ENCODE data around the gene UROD.

The UROD gene

DNA sequence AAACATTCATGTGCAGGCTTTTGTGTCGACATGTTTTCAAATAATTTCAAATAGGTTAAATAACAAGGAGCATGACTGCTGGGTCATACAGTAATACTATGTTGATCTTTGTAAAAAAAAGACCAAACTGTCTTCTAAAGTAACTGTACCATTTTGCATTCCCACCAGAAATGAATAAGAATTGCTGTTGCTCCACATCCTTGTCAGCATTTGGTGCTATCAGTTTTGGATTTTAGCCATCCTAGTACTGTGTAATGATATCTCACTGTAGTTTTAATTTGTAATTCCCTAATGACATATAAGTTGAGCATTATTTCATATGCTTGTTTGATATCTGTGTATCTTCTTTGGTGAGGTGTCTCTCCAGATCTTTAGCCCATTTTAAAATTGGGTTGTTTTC lies 11.6 kb downstream of the UROD start:
- in situ Hi-C loops (cut with HindIII; ENCODE audit: low sequenced_read_pairs), result no loop called here
- H3K4me3 ChIP-seq (ENCODE audit: low read depth, low read length), result no peak overlapping the region
- TF ChIP-seq, protein P1, sequence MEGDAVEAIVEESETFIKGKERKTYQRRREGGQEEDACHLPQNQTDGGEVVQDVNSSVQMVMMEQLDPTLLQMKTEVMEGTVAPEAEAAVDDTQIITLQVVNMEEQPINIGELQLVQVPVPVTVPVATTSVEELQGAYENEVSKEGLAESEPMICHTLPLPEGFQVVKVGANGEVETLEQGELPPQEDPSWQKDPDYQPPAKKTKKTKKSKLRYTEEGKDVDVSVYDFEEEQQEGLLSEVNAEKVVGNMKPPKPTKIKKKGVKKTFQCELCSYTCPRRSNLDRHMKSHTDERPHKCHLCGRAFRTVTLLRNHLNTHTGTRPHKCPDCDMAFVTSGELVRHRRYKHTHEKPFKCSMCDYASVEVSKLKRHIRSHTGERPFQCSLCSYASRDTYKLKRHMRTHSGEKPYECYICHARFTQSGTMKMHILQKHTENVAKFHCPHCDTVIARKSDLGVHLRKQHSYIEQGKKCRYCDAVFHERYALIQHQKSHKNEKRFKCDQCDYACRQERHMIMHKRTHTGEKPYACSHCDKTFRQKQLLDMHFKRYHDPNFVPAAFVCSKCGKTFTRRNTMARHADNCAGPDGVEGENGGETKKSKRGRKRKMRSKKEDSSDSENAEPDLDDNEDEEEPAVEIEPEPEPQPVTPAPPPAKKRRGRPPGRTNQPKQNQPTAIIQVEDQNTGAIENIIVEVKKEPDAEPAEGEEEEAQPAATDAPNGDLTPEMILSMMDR (IDR thresholded peaks at IDR 0.05; ENCODE audit: low read depth, low read length), result no peak
- DNase-seq (ENCODE audit: low read depth, low spot score), result no peak

DNA sequence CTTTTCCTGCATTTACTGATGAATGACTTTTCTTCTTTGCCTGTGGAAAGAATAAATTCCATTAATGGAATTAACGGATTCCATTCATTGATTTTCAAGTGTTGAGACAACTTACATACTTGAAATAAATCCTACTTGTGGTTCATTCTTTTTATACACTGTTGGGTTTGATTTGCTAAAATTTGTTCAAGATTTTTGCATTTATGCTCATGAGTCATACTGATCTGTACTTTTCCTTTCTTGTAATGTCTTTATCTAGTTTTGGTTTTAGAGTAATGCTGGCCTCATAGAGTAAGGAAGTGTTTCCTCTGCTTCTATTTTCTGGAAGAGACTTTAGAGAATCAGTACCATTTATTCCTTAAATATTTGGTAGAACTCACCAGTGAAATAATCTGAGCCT lies 14.4 kb downstream of the UROD start:
- TF ChIP-seq, protein P1 (IDR thresholded peaks at IDR 0.05; ENCODE audit: low read depth, low read length), result no peak
- H3K4me3 ChIP-seq (ENCODE audit: low read depth, low read length), result no peak overlapping the region
- in situ Hi-C loops (cut with HindIII; ENCODE audit: low sequenced_read_pairs), result no loop called here
- no peak for DNase-seq (ENCODE audit: low read depth, low spot score)

DNA sequence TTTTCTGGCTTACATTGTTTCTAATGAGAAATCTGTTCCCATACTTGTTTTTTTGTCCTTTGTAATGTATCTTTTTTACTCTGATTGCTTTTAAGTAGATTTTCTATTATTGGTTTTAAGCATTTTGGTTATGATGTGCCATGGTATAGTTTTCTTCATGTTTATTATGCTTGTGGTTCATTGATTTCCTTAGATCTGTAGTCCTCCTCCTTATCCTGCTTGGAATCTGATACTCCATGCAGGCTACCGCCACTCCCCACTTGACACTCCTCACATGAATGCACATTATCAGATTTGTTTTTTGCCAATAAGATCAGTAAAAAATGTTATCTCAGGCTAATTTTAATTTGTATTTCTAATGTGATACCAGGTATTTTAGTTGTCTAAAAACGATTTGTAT lies 20.8 kb downstream of the UROD start:
- TF ChIP-seq, protein P1 (IDR thresholded peaks at IDR 0.05; ENCODE audit: low read depth, low read length), result no peak
- in situ Hi-C loops (cut with HindIII; ENCODE audit: low sequenced_read_pairs), result no loop called here
- DNase-seq (ENCODE audit: low read depth, low spot score), result no peak
- no peak overlapping the region for H3K4me3 ChIP-seq (ENCODE audit: low read depth, low read length)

DNA sequence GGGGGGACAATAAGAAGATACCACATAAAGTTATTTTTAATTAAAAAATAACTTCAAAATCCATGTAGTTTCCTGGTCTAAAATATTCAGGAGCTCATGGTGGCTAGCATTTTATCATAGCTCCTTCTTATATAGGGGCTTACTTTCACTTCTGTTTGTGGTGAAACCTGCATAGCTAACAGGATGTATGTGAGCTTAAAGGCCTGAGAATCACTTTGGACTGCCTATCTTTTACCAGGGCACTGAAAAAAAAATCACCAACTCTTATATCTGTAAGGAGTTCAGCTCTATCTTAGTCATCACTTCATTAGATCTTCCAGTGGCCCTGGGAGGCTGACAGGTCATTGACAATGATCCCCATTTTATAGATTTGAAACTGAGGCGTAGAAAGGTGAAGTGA lies 21.3 kb downstream of the UROD start:
- no peak overlapping the region for H3K4me3 ChIP-seq (ENCODE audit: low read depth, low read length)
- TF ChIP-seq, protein P1 (IDR thresholded peaks at IDR 0.05; ENCODE audit: low read depth, low read length), result no peak
- in situ Hi-C loops (cut with HindIII; ENCODE audit: low sequenced_read_pairs), result no loop called here
- no peak for DNase-seq (ENCODE audit: low read depth, low spot score)

DNA sequence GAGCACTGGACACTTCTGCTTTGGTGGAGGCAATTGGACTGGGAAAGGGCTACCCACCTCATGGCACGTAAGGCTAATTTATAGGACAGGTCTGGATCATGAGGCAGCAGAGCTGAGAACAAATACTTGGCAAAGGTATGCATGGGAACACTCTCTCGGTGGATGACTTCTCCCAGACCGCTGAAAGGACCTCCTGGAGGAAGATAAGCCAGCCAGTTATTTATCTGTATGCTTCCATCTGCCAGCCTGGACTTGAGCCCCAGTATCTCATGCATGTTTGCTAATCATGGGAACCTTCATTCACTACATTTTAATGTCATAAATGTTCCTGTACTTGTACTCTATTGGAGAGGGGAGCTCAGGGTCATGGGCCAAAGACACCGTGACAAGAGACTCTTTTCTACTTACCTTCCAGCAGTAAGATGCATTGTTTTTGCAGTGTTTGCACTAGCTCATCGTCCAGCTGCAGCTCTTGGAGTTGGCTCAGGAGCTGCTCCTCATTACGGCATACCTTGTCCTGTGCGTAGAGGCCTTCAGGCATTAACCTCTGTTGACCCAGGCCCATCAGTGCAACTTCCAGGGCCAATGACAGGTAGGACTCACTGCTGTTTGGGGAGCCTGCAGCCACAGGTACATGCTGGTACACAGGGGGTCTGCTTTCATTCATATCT lies 23.7 kb downstream of the UROD start:
- TF ChIP-seq, protein P1 (IDR thresholded peaks at IDR 0.05; ENCODE audit: low read depth, low read length), result no peak
- in situ Hi-C loops (cut with HindIII; ENCODE audit: low sequenced_read_pairs), result no loop called here
- no peak for DNase-seq (ENCODE audit: low read depth, low spot score)
- no peak overlapping the region for H3K4me3 ChIP-seq (ENCODE audit: low read depth, low read length)

DNA sequence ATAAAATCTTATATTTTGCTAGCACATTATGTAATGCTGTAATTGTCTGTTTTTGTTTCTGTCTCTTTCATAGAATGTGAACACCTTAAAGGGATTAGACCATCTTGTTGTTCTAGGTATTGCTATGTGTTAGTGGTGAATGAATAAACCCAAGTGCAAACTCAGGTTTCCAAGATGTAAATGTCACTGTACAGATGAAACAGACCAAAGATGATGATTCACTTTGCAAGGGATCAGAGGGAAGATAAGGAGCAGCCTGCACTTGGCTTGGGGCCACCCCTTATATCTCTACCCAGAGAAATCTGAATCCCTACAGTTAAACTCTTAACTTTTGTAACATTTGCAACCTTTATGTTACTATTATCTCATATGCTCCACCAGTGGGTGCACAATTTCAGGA lies 25.4 kb downstream of the UROD start:
- in situ Hi-C loops (cut with HindIII; ENCODE audit: low sequenced_read_pairs), result no loop called here
- TF ChIP-seq, protein P1 (IDR thresholded peaks at IDR 0.05; ENCODE audit: low read depth, low read length), result no peak
- DNase-seq (ENCODE audit: low read depth, low spot score), result no peak

More for the DNA sequence above, 25.4 kb downstream of the UROD start:
- no peak overlapping the region for H3K4me3 ChIP-seq (ENCODE audit: low read depth, low read length)

All from astrocyte of the spinal cord (primary cell).